BJ (cell line): Measurements from ENCODE around the gene BRWD1. TPM values are rescaled to one million over a fixed set of nuclear protein-coding genes. Genes with fewer than 3 reads are reported as not detected.
A peak's percentile ranks its signal among the peaks of the same experiment; 100 is the strongest.

Experiments used
- CTCF ChIA-PET: fragments of 350-600 bp; formaldehyde crosslinking; extraction: SDS; loops from one replicate; lab custom pipeline; 2021; ENCODE audit warnings: antibody characterized with exemption, inconsistent platforms; lab: Yijun Ruan, JAX
- POLR2A ChIA-PET: fragments of 300-600 bp; sonication (Branson Sonifier 250); formaldehyde crosslinking; extraction: SDS; loops from one replicate; lab custom pipeline; 2021; ENCODE audit warnings: antibody characterized with exemption; lab: Charles Lee
- DNase-seq: peaks from one replicate; pipeline ENCODE4 v3.0.0-alpha.2; 2011; ENCODE audit warnings: low read depth
- H3K27me3 ChIP-seq: 2 replicates; pipeline ENCODE4 v1.6.0; 2011; ENCODE audit warnings: low read length; ENCODE audit not compliant: control insufficient read depth, insufficient read depth
- H3K36me3 ChIP-seq: 2 replicates; pipeline ENCODE4 v1.5.1; 2011; ENCODE audit warnings: low read length; ENCODE audit not compliant: control insufficient read depth, insufficient read depth
- H3K4me3 ChIP-seq: 2 replicates; pipeline ENCODE4 v1.5.1; 2011; ENCODE audit warnings: low read depth, mild to moderate bottlenecking, control low read depth, low read length
- CTCF ChIP-seq: IDR thresholded peaks from 2 replicates; pipeline ENCODE4 v1.5.1; 2011; ENCODE audit warnings: low read depth, mild to moderate bottlenecking, control low read depth, inconsistent platforms, low read length, moderate library complexity; ENCODE audit not compliant: insufficient read depth
- polyA plus RNA-seq: library from polyadenylated mRNA; depleted of rRNA; stranded (reverse); fragments of >200 nt; gene quantifications from 2 replicates; pipeline ENCODE4 v1.2.3, GENCODE V29; 2011

BRWD1 gene
- polyA plus RNA-seq, 1 experiment: 5.9 TPM

- peak overlapping the region; percentile 83 for H3K4me3 ChIP-seq
- no peak for DNase-seq
- no peaks in the 10 kb centered on the region; the same call in 1 of the 2 replicates for H3K36me3 ChIP-seq
- ChIA-PET POLR2A (no interaction called here), CTCF (interaction anchor here (1.4 kb wide), 1 partner anchor 15 kb away, joined by 5 read pairs; no protein-coding TSS in a partner anchor)
- H3K27me3 ChIP-seq: no peaks in the 10 kb centered on the region
- no peak for TF ChIP-seq CTCF
Observed at GRCh38 chr21:39312112-39313041, 1.1 kb downstream of the BRWD1 start.

- ChIA-PET POLR2A (no interaction called here), CTCF (no interaction called here)
- no peak for TF ChIP-seq CTCF
- Histone ChIP-seq H3K36me3 (no peaks in the 10 kb centered on the region; the same call in 1 of the 2 replicates), H3K4me3 (no peak overlapping the region), H3K27me3 (no peaks in the 10 kb centered on the region)
- DNase-seq: no peak
Observed at GRCh38 chr21:39311164-39311563, 2.3 kb downstream of the BRWD1 start.

- no peak for TF ChIP-seq CTCF
- H3K27me3 ChIP-seq: no peaks in the 10 kb centered on the region
- no peak overlapping the region for H3K4me3 ChIP-seq
- H3K36me3 ChIP-seq: peaks cover 4% of the 10 kb centered on the region; the same call in 1 of the 2 replicates
- no peak for DNase-seq
- POLR2A ChIA-PET: no interaction called here
- CTCF ChIA-PET: no interaction called here
Observed at GRCh38 chr21:39307466-39307865, 6.0 kb downstream of the BRWD1 start.

- ChIA-PET CTCF (interaction anchor here (0.8 kb wide), 1 partner anchor 35 kb away, joined by 3 read pairs; no protein-coding TSS in a partner anchor), POLR2A (no interaction called here)
- DNase-seq: no peak
- Histone ChIP-seq H3K4me3 (no peak overlapping the region), H3K36me3 (peaks cover 6% of the 10 kb centered on the region; the same call in 1 of the 2 replicates), H3K27me3 (no peaks in the 10 kb centered on the region)
- no peak for TF ChIP-seq CTCF
Observed at GRCh38 chr21:39300587-39300986, 12.8 kb downstream of the BRWD1 start.

GRCh38 chr21:39296891-39297290, 16.5 kb downstream of the BRWD1 start:
- Histone ChIP-seq H3K4me3 (no peak overlapping the region), H3K27me3 (no peaks in the 10 kb centered on the region), H3K36me3 (peaks cover 6% of the 10 kb centered on the region)
- DNase-seq: no peak
- POLR2A ChIA-PET: no interaction called here
- CTCF ChIA-PET: interaction anchor here (0.7 to 1.6 kb wide), 2 partner anchors 15 to 16 kb away, joined by 4 to 5 read pairs; no protein-coding TSS in a partner anchor
- no peak for TF ChIP-seq CTCF
